ENCODE measurements around the gene CCDC183.
"Not testable (repeated sequence)": the region's sequence is repeated elsewhere in the genome, so short reads cannot be mapped to it uniquely, and the experiment has no call there.

CCDC183 gene

GRCh38 chr9:136796238-136796774 is at the start of gene CCDC183:
Gene CCDC183, plus strand, starts transcription at chr9:136796338. Its CDS starts 60 bp downstream, at chr9:136796398.
- DNase-seq: no peak

- no peak for DNase-seq
Measured at GRCh38 chr9:136746621-136747020, 49.5 kb upstream of the CCDC183 start.

DNA sequence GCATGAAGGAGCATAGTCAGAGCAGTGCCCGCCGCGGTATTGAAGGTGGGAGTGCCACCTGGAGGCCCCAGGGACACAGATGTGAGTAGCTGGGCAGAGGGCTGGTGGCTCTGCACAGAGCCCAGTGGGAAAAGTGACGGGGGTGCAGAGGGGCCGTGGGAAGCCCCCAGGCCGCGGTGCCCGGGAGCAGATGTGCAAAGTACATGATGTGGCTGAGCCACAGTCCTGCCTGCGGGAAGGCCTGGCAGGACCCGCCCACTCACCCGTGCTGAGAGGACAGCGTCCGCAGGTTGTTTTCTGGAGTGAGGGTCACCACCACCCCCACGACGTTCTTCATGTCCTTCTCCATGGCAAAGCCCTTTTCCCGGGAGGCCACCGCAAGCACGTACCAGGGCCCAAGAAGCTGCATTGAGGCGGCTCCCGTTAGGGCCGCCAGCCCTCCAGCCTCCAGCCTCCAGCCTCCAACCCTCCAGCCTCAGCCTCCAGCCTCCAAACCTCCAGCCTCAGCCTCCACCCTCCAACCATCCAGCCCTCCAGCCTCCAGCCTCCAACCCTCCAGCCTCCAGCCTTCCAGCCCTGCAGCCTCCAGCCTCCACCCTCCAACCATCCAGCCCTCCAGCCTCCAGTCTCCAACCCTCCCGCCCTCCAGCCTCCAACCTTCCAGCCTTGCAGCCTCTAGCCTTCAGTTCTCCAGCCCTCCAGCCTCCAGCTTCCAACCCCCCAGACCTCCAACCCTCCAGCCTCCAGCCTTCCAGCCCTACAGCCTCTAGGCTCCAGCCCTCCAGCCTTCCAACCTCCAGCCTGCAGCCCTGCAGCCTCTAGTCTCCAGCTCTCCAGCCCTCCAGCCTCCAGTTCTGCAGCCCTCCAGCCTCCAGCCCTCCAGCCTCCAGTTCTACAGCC is 48.7 kb upstream of the CCDC183 start:
- DNase-seq: no peak

GRCh38 chr9:136748201-136748600 is 47.9 kb upstream of the CCDC183 start, which contains the start of gene LCN6:
Gene LCN6, minus strand, starts transcription at chr9:136748525. Its CDS starts 42 bp downstream, at chr9:136748483.
- DNase-seq: no peak

GRCh38 chr9:136748666-136749611 is 47.2 kb upstream of the CCDC183 start:
- no peak for DNase-seq

DNA sequence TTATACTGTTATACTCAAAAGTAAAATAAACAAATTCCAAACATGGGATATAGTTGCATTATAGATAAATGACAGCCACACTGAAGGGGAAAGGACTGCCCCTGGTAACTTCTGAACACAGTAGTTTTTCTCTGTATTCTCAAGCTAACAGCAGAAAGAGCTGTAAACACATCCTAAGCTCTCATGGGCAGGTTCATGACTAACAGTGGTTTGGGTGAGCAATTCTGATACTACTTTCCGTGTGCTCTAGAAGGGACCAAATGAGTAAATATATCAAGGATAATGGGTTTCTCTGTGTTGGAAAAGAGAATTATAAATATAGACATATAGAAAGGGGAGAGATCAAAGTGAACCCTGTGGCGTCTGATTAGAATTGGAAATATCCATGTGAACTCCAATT is 45.6 kb upstream of the CCDC183 start:
- DNase-seq: no peak

- DNase-seq: no peak
Measured at GRCh38 chr9:136751244-136751643, 44.9 kb upstream of the CCDC183 start.

GRCh38 chr9:136751814-136752213 is 44.3 kb upstream of the CCDC183 start:
- DNase-seq: no peak

- no peak for DNase-seq
Measured at GRCh38 chr9:136753371-136754058, 42.6 kb upstream of the CCDC183 start.

DNA sequence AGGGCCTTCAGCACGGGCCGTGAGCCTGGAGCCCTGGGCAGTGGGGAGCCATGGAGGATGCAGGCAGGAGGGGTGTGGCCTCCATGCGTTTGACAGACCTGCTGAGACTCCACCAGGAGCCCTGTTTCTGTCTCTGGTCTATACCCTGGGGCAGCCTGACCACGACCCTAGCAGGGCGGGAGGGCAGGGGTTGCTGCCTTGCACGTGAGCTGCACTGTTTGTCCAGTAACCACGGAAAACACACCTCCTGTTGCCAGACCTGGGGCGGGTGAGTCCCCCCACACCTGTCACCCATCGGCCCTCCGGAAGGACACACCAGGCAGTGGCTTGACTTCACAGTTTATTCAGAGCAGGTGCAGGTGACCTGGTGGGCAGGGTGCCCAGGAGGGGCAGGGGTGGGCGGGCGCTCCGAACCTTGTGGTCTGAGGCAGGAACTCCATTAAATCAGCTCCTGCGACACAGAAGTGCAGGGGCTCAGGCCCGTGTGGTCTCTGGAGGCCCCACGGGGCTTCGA is 42.0 kb upstream of the CCDC183 start:
- DNase-seq: no peak

- no peak for DNase-seq
Measured at GRCh38 chr9:136754626-136755301, 41.4 kb upstream of the CCDC183 start.

DNA sequence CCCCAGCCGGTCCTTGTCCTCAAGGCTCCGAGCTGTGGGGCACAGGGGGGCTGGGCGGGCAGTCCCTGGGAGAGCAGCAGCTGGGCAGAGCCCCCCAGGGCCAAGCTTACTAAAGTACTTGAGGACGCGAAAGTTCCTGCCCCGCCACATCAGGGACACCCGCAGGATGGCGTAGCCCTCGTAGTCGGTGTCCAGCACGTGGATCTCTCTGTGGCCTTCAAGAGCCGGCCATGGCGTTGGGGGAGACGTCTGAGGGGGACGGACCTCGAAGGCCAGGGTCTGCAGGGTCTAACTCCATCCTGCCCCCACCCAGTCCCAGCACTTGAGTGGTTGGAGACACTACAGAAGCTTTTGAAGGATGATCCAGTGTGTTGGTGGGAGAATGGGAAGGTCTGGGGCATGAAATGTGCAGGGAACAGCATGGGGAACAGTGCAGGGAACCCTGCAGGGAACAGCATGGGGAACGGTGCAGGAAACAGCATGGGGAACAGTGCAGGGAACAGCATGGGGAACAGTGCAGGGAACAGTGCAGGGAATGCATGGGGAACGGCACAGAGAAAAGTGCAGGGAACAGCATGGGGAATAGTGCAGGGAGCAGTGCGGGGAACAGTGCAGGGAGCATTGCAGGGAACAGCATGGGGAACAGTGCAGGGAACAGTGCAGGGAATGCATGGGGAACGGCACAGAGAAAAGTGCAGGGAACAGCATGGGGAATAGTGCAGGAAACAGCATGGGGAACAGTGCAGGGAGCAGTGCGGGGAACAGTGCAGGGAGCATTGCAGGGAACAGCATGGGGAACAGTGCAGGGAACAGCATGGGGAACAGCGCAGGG is 40.6 kb upstream of the CCDC183 start:
- DNase-seq: not testable (repeated sequence)

GRCh38 chr9:136756134-136756438 is 40.1 kb upstream of the CCDC183 start:
- DNase-seq: no peak

DNA sequence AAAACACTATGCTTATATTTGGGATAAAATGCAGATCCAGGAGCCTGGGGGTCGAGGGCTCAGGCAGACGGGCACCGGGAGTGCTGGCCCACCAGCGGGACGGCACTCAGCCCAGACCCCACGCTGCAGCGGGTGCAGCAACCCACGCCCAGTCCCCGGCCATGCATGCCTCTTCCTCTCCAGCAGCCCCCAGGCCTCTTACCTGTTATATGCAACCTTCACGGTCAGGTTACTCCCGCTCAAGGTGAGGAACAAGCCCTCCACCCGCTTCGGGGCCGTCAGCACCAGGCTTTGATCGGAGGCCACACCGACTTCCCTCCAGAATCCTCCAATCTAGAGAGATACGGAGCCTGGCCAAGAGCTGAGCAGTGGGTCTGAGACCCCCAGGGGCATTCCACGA is 39.3 kb upstream of the CCDC183 start:
- no peak for DNase-seq

DNA sequence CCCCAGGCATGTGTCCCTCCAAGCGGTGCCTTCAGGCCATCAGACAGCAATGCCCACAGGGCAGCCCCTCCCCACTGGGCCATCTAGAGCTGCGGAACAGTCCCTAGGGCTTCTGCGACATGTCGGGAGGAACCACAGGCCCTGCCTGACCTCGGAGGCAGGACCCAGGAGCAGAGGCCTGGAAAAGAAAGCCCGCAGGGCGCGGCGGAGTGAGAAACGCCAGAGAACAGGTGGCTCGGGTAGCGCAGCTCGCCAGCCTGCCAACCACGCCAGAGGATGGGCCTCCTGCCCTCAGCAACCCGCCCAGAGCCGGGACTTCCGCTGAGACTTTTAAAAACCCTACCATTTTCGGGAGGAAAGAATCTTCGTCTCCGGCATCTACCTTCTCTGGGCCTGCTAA is 38.8 kb upstream of the CCDC183 start:
- no peak for DNase-seq

DNA sequence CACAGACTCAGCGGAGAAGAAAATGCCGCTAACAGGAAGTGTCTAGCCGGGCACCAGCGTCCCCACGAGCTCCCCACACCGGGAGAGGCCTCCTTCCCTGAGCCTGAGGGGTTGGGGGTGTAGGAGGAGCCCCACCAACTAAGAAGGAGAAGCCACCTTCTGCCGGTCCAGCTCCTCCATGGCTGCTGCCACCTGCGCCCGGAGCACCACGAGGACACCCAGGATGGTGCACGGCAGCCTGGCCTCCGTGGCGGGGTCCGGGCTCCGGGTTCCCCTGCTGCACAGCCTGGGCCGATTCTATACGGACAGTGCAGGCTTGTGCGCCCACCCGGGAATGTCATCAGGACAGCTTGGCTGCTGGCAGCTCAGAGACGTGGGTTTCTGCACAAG is 38.4 kb upstream of the CCDC183 start:
- DNase-seq: no peak

- no peak for DNase-seq
Measured at GRCh38 chr9:136759001-136759400, 37.1 kb upstream of the CCDC183 start.

GRCh38 chr9:136759436-136760325 is 36.5 kb upstream of the CCDC183 start:
- no peak for DNase-seq

DNA sequence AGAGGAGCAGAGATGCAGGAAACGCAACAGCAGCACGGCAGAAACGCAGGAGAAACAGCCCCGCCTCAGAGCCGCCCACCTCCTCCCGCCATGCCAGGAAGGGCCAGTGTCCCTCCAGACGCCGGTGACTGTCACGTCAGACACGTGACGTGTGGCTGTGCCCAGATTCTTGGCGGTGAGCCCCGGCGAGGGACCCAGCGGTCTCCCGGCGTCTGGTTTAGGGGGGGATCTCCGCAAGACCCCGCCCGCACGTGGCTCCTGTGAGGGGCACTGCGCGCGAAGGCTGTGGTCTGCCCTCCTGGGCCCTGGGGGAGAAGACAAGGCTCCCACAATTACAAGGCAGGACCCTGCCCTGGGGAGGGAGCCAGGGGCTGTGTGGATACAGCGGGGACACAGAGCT is 35.7 kb upstream of the CCDC183 start:
- no peak for DNase-seq

Measured in GDM1 (cell line).